Measurements from ENCODE around the gene SH3RF1.

The SH3RF1 gene

GRCh38 chr4:169066934-169067333 is 203.8 kb downstream of the SH3RF1 start:
- no peaks in the 10 kb centered on the region for H3K36me3 ChIP-seq (ENCODE audit: control insufficient read depth, insufficient read depth, low read length)
- no peak for TF ChIP-seq CTCF (IDR thresholded peaks at IDR 0.05; ENCODE audit: insufficient read depth, low read length, poor library complexity, severe bottlenecking)
- DNase-seq (ENCODE audit: extremely low read depth, insufficient read length) = no peak
- no peak overlapping the region for H3K4me3 ChIP-seq (replicated peaks; ENCODE audit: low read depth, low read length)
- no peaks in the 10 kb centered on the region for H3K27me3 ChIP-seq (replicated peaks; ENCODE audit: control insufficient read depth, insufficient read depth, low read length)

- TF ChIP-seq CTCF (IDR thresholded peaks at IDR 0.05; ENCODE audit: insufficient read depth, low read length, poor library complexity, severe bottlenecking) = no peak
These were observed 206.5 kb downstream of the SH3RF1 start for GRCh38 chr4:169064296-169064695.

GRCh38 chr4:169063441-169063840 is 207.3 kb downstream of the SH3RF1 start:
- H3K27me3 ChIP-seq (replicated peaks; ENCODE audit: control insufficient read depth, insufficient read depth, low read length) = no peaks in the 10 kb centered on the region
- H3K4me3 ChIP-seq (replicated peaks; ENCODE audit: low read depth, low read length) = no peak overlapping the region
- TF ChIP-seq CTCF (IDR thresholded peaks at IDR 0.05; ENCODE audit: insufficient read depth, low read length, poor library complexity, severe bottlenecking) = no peak
- no peaks in the 10 kb centered on the region for H3K36me3 ChIP-seq (ENCODE audit: control insufficient read depth, insufficient read depth, low read length)
- DNase-seq (ENCODE audit: extremely low read depth, insufficient read length) = no peak

More at GRCh38 chr4:169064296-169064695, 206.5 kb downstream of the SH3RF1 start:
- no peak for DNase-seq (ENCODE audit: extremely low read depth, insufficient read length)
- H3K4me3 ChIP-seq (replicated peaks; ENCODE audit: low read depth, low read length) = no peak overlapping the region
- H3K27me3 ChIP-seq (replicated peaks; ENCODE audit: control insufficient read depth, insufficient read depth, low read length) = no peaks in the 10 kb centered on the region
- H3K36me3 ChIP-seq (ENCODE audit: control insufficient read depth, insufficient read depth, low read length) = no peaks in the 10 kb centered on the region

GRCh38 chr4:169062897-169063244 is 207.9 kb downstream of the SH3RF1 start:
- H3K4me3 ChIP-seq (replicated peaks; ENCODE audit: low read depth, low read length) = no peak overlapping the region
- TF ChIP-seq CTCF (IDR thresholded peaks at IDR 0.05; ENCODE audit: insufficient read depth, low read length, poor library complexity, severe bottlenecking) = no peak
- no peak for DNase-seq (ENCODE audit: extremely low read depth, insufficient read length)

GRCh38 chr4:169061386-169061785 is 209.4 kb downstream of the SH3RF1 start:
- H3K27me3 ChIP-seq (replicated peaks; ENCODE audit: control insufficient read depth, insufficient read depth, low read length) = no peaks in the 10 kb centered on the region
- no peak for TF ChIP-seq CTCF (IDR thresholded peaks at IDR 0.05; ENCODE audit: insufficient read depth, low read length, poor library complexity, severe bottlenecking)
- no peak for DNase-seq (ENCODE audit: extremely low read depth, insufficient read length)
- no peaks in the 10 kb centered on the region for H3K36me3 ChIP-seq (ENCODE audit: control insufficient read depth, insufficient read depth, low read length)
- H3K4me3 ChIP-seq (replicated peaks; ENCODE audit: low read depth, low read length) = no peak overlapping the region

More at GRCh38 chr4:169062897-169063244, 207.9 kb downstream of the SH3RF1 start:
- Histone ChIP-seq H3K36me3 (ENCODE audit: control insufficient read depth, insufficient read depth, low read length) (no peaks in the 10 kb centered on the region), H3K27me3 (replicated peaks; ENCODE audit: control insufficient read depth, insufficient read depth, low read length) (no peaks in the 10 kb centered on the region)

- no peak overlapping the region for H3K4me3 ChIP-seq (replicated peaks; ENCODE audit: low read depth, low read length)
- no peak for TF ChIP-seq CTCF (IDR thresholded peaks at IDR 0.05; ENCODE audit: insufficient read depth, low read length, poor library complexity, severe bottlenecking)
- DNase-seq (ENCODE audit: extremely low read depth, insufficient read length) = no peak
- H3K36me3 ChIP-seq (ENCODE audit: control insufficient read depth, insufficient read depth, low read length) = no peaks in the 10 kb centered on the region
- no peaks in the 10 kb centered on the region for H3K27me3 ChIP-seq (replicated peaks; ENCODE audit: control insufficient read depth, insufficient read depth, low read length)
These were observed 210.2 kb downstream of the SH3RF1 start for GRCh38 chr4:169060391-169061091.
